Naive thymus-derived CD4-positive, alpha-beta T cell (primary cell): ENCODE data around the gene SLC16A11. TPM values are rescaled to one million over a fixed set of nuclear protein-coding genes. Genes with fewer than 3 reads are reported as not detected.
"Not testable (repeated sequence)": the region's sequence is repeated elsewhere in the genome, so short reads cannot be mapped to it uniquely, and the experiment has no call there.

Source experiments
- ATAC-seq: fragments of 150-1000 bp; cut with Tn5 transposase; 2 replicates; pipeline ENCODE4 v1.10.0; 2021; ENCODE audit warnings: mild to moderate bottlenecking, moderate library complexity
- CTCF ChIA-PET: fragments of 350-600 bp; sonication (Branson Sonifier 250); formaldehyde crosslinking; loops from one replicate; lab custom pipeline; 2021; ENCODE audit warnings: antibody characterized with exemption; lab: Charles Lee
- POLR2A ChIA-PET: fragments of 350-600 bp; sonication (Branson Sonifier 250); formaldehyde crosslinking; loops from one replicate; lab custom pipeline; 2021; ENCODE audit warnings: antibody characterized with exemption, inconsistent platforms; lab: Charles Lee
- DNase-seq, 9 donors: peaks; one replicate each; pipeline versions ENCODE4 v3.0.0 to v3.0.0-alpha.2; 2020 to 2022; ENCODE audit warnings: mixed read lengths in 1 of 9
- H3K27ac ChIP-seq: one replicate; pipeline ENCODE4 v1.7.0; 2013; ENCODE audit warnings: mild to moderate bottlenecking, low read depth, low read length, moderate library complexity
- H3K27me3 ChIP-seq, 2 donors: one replicate each; pipeline ENCODE4 v1.7.0; 2013; ENCODE audit warnings: low read length in 2 of 2, mild to moderate bottlenecking in 2 of 2, moderate library complexity in 2 of 2; ENCODE audit not compliant: control insufficient read depth in 2 of 2, insufficient read depth in 2 of 2
- H3K36me3 ChIP-seq, 3 experiments: 1 replicate in 2 of 3; 2 replicates in 1 of 3; pipeline ENCODE4 v1.7.0; 2013; ENCODE audit warnings: low read length in 3 of 3, mild to moderate bottlenecking in 3 of 3, moderate library complexity in 1 of 3; ENCODE audit not compliant: insufficient read depth in 3 of 3, control insufficient read depth in 2 of 3
- H3K4me1 ChIP-seq, 2 donors: one replicate each; pipeline ENCODE4 v1.7.0; 2013; ENCODE audit warnings: low read length in 2 of 2, mild to moderate bottlenecking in 2 of 2, moderate library complexity in 1 of 2; ENCODE audit not compliant: control insufficient read depth in 2 of 2, insufficient read depth in 2 of 2
- H3K4me3 ChIP-seq: 2 replicates; pipeline ENCODE4 v1.7.0; 2013; ENCODE audit warnings: mild to moderate bottlenecking, low read length
- H3K9me3 ChIP-seq, 3 experiments: 1 replicate in 2 of 3; 2 replicates in 1 of 3; pipeline ENCODE4 v1.7.0; 2013; ENCODE audit warnings: low read length in 3 of 3; ENCODE audit not compliant: control insufficient read depth in 2 of 3
- H3K27ac Mint-ChIP-seq, 9 donors: one replicate each; pipeline ENCODE4 v1.8.0; 2020 to 2022; ENCODE audit warnings: mixed read lengths in 9 of 9, mild to moderate bottlenecking in 8 of 9, moderate library complexity in 5 of 9, inconsistent platforms in 2 of 9
- H3K27me3 Mint-ChIP-seq, 5 donors: one replicate each; pipeline ENCODE4 v1.8.0; 2021 to 2022; ENCODE audit warnings: mixed read lengths in 5 of 5, mild to moderate bottlenecking in 1 of 5
- H3K36me3 Mint-ChIP-seq, 5 donors: one replicate each; pipeline ENCODE4 v1.8.0; 2020 to 2022; ENCODE audit warnings: mixed read lengths in 5 of 5, mild to moderate bottlenecking in 3 of 5, inconsistent platforms in 1 of 5
- H3K4me1 Mint-ChIP-seq, 7 donors: one replicate each; pipeline ENCODE4 v1.8.0; 2020 to 2022; ENCODE audit warnings: mixed read lengths in 7 of 7, mild to moderate bottlenecking in 3 of 7, inconsistent platforms in 1 of 7
- H3K4me3 Mint-ChIP-seq, 10 donors: one replicate each; pipeline ENCODE4 v1.8.0; 2020 to 2022; ENCODE audit warnings: mild to moderate bottlenecking in 10 of 10, mixed read lengths in 10 of 10, moderate library complexity in 6 of 10, inconsistent platforms in 2 of 10
- H3K9me3 Mint-ChIP-seq, 11 donors: one replicate each; pipeline ENCODE4 v1.8.0; 2020 to 2022; ENCODE audit warnings: mixed read lengths in 11 of 11, mild to moderate bottlenecking in 4 of 11, inconsistent platforms in 1 of 11, moderate library complexity in 1 of 11
- intact Hi-C, 2 donors: fragments of 100-400 bp; cut with micrococcal nuclease; formaldehyde crosslinking; loops; one replicate each; pipeline ENCODE4 v1.15.1; 2023
- polyA plus RNA-seq, 2 donors: library from polyadenylated mRNA; unstranded; fragments of 300-500 nt; fragmentation: Illumina TruSeq; gene quantifications; one replicate each; pipeline ENCODE4 v1.2.3, GENCODE V29; 2021
- total RNA-seq, 6 experiments: library from RNA in 5 of 6; stranded (reverse) in 5 of 6; gene quantifications; 1 replicate in 5 of 6; 2 replicates in 1 of 6; pipeline ENCODE4 v1.2.3 and lab custom pipeline; 2021 to 2026

SLC16A11 gene
- total and polyA plus RNA-seq, 7 experiments from 2014 or later: 0.24 to 1.7 (median 1.1) TPM

DNA sequence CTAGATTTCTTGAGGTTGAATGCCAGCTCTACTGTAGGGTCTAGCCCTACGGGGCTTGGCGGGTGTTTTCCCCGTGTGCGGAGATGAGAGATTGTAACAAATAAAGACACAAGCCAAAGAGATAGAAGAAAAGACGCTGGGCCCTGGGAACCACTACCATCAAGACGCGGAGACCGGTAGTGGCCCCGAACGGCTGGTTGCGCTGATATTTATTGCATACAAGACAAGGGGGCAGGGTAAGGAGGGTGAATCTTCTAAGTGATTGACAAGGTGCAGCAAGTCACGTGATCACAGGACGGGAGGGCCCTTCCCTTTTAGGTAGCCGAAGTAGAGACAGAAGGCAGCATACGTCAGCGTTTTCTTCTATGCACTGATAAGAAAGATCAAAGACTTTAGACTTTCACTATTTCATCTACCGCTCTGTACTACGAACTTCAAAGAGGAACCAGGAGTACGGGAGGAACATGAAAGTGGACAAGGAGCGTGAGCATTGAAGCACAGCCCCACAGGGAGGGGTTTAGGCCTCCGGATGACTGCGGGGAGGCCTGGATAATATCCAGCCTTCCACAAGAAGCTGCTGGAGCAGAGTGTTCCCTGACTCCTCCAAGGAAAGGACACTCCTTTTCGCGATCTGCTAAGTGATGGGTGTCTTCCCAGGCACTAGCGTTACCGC is 3.0 kb upstream of the SLC16A11 start:
- Histone ChIP-seq H3K4me1 (peaks cover 25 to 27% of the 10 kb centered on the region in 2 donors), H3K4me3 (peak overlapping the region; percentile 66), H3K27ac (peak overlapping the region; percentile 74)
- Mint-ChIP-seq H3K27ac (peak overlapping the region; percentile 69 to 96 (median 92)), H3K27me3 (peaks cover 0 to 32% (median 0%) of the 10 kb centered on the region in 5 donors), H3K4me1 (peaks cover 0 to 46% (median 31%) of the 10 kb centered on the region in 7 donors), H3K4me3 (peak overlapping the region; percentile 78 to 91 (median 86))
- ATAC-seq (peak; percentile 41), DNase-seq (peak; percentile 43 to 92 (median 78))
- H3K9me3 ChIP-seq, H3K36me3 Mint-ChIP-seq, H3K27me3 ChIP-seq, H3K36me3 ChIP-seq, H3K9me3 Mint-ChIP-seq: not testable (repeated sequence)
- intact Hi-C loops: loop anchor here (1.0 to 10.0 kb wide), 8 partner anchors 12 to 788 kb away; partner anchors contain the start of genes KDM6B (in 1 of the 2) and RNASEK (in 1 of the 2)
- POLR2A ChIA-PET: interaction anchor here (0.8 to 2.6 kb wide), 14 partner anchors 9 to 640 kb away, joined by 3 to 28 read pairs (median 6); partner anchors contain the start of genes DVL2, GABARAP, PHF23 and SLC16A13
- CTCF ChIA-PET: interaction anchor here (0.5 to 6.4 kb wide), 12 partner anchors 10 to 1190 kb away, joined by 3 to 145 read pairs (median 9); partner anchors contain the start of gene SLC16A13

DNA sequence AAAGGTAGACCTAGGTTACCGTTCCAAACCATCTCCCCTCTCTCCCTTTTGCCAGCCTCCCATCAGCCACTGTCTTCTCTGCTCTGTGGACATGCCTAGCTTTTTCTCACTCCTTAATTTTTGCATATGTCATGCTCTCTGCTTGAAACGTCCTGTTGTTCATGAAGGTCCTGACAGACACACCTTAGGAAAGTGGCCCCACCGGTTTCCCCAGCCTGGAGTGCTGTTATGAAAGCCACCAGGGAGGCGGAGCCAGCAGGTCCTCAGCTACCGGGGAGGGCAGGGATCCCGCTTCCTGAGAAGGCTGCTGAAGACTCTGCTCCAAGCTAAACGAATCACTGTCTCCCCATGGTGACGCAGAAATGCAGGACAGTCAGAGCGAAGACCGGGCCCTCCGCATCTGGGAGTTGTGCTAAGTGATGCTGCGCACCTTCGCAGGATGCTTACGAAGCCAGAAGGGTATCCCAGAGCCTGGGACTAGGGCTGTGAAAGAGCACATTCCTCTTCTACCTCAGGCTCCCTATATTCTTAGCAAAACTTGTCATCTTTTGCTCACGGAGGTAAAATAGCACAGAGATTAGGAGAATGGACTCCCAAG is 2.3 kb upstream of the SLC16A11 start:
- POLR2A ChIA-PET: interaction anchor here (0.6 to 2.6 kb wide), 23 partner anchors 9 to 1665 kb away, joined by 3 to 28 read pairs (median 4); partner anchors contain the start of genes DVL2, GABARAP, PHF23 and RNASEK
- H3K27ac ChIP-seq: peak overlapping the region; percentile 74
- ATAC-seq (peak; percentile 26), DNase-seq (peak in 3 of 9 donors; percentile 33 to 48 (median 42))
- Mint-ChIP-seq H3K4me1 (peaks cover 0 to 52% (median 35%) of the 10 kb centered on the region in 7 donors), H3K4me3 (peak overlapping the region; percentile 78 to 91 (median 86)), H3K27ac (peak overlapping the region; percentile 69 to 96 (median 92)), H3K9me3 (no peaks in the 10 kb centered on the region), H3K36me3 (no peaks in the 10 kb centered on the region), H3K27me3 (peaks cover 0 to 36% (median 0%) of the 10 kb centered on the region in 5 donors)
- CTCF ChIA-PET: interaction anchor here (0.5 to 6.4 kb wide), 18 partner anchors 10 to 1584 kb away, joined by 3 to 145 read pairs (median 4); partner anchors contain the start of genes MYH10 and SLC16A13
- H3K9me3 ChIP-seq: no peaks in the 10 kb centered on the region
- peak overlapping the region; percentile 66 for H3K4me3 ChIP-seq
- H3K36me3 ChIP-seq: no peaks in the 10 kb centered on the region
- H3K27me3 ChIP-seq: no peaks in the 10 kb centered on the region
- H3K4me1 ChIP-seq: peaks cover 27 to 30% of the 10 kb centered on the region in 2 donors
- intact Hi-C loops: loop anchor here (1.0 to 10.0 kb wide), 8 partner anchors 11 to 789 kb away; partner anchors contain the start of genes KDM6B (in 1 of the 2) and RNASEK (in 1 of the 2)

DNA sequence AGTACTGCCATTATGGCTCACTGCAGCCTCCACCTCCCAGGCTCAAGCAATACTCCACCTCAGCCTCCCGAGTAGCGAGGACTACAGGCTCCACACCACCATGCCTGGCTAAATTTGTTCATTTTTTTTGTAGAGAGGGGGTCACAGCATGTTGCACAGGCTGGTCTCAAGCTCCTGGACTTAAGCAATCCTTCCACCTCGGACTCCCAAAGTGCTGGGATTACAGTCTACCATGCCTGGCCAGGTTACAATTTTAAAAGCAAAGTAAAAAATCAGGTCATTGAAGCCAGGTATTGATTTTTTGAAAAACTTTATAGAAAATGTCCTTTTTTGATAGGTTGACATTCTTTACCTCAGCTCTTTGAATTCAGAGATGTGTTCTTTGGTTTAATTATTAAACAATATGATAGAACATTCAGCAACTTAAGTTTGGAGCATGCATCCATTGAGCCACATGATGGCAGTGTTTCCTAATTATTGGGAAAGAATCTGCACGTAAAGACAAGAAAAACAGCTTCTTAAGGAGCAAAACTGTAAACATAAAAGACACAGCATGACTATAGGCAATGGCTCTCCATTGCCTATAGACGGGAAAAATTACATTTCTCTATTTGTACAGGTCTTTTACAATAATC is 1.7 kb upstream of the SLC16A11 start:
- H3K27ac ChIP-seq: peak overlapping the region; percentile 74
- H3K4me3 ChIP-seq: peak overlapping the region; percentile 66
- H3K27me3 Mint-ChIP-seq: peaks cover 0 to 36% (median 0%) of the 10 kb centered on the region in 5 donors
- H3K4me3 Mint-ChIP-seq: peak overlapping the region; percentile 78 to 91 (median 86)
- H3K27ac Mint-ChIP-seq: peak overlapping the region; percentile 69 to 96 (median 92)
- H3K36me3 Mint-ChIP-seq: no peaks in the 10 kb centered on the region
- POLR2A ChIA-PET: interaction anchor here (0.6 to 2.6 kb wide), 23 partner anchors 8 to 1664 kb away, joined by 3 to 28 read pairs (median 4); partner anchors contain the start of genes DVL2, GABARAP, PHF23 and RNASEK
- no peaks in the 10 kb centered on the region for H3K27me3 ChIP-seq
- peaks cover 27 to 30% of the 10 kb centered on the region in 2 donors for H3K4me1 ChIP-seq
- H3K9me3 ChIP-seq: no peaks in the 10 kb centered on the region
- no peaks in the 10 kb centered on the region for H3K9me3 Mint-ChIP-seq
- ATAC-seq (peak; percentile 58), DNase-seq (peak in 7 of 9 donors; percentile 61 to 79 (median 70))
- H3K36me3 ChIP-seq: no peaks in the 10 kb centered on the region
- CTCF ChIA-PET: interaction anchor here (0.5 to 6.4 kb wide), 20 partner anchors 9 to 1585 kb away, joined by 3 to 145 read pairs (median 3); partner anchors contain the start of genes ACAP1, MYH10 and SLC16A13
- intact Hi-C loops: loop anchor here (1.0 to 10.0 kb wide), 11 partner anchors 9 to 789 kb away; partner anchors contain the start of genes KDM6B (in 1 of the 2), RNASEK (in 1 of the 2) and SLC16A13 (in 1 of the 2)
- peaks cover 0 to 55% (median 39%) of the 10 kb centered on the region in 7 donors for H3K4me1 Mint-ChIP-seq

DNA sequence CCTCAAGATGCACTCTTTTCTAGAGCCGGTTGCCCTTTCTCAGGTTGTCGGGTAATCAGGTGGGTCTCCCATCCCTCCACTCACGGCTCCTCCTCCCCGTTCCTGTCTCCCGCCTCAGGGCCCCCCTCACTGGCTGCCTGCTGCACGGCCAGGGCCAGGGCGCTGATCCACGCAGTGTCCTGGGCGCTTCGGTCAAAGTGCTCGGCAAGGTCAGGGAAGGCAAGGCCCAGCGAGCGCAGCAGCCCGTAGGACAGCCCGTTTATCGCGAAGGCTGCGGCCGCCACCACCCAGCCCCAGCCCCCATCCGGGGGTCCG is 753 bp downstream of the SLC16A11 start:
- ChIA-PET CTCF (interaction anchor here (6.4 kb wide), 1 partner anchor 93 kb away, joined by 145 read pairs; no protein-coding TSS in a partner anchor), POLR2A (interaction anchor here (0.6 to 1.6 kb wide), 5 partner anchors 8 to 645 kb away, joined by 3 to 7 read pairs (median 4); partner anchors contain the start of genes MPDU1 and SLC16A13)
- peaks cover 27 to 30% of the 10 kb centered on the region in 2 donors for H3K4me1 ChIP-seq
- H3K27ac ChIP-seq: peak overlapping the region; percentile 78
- H3K36me3 ChIP-seq: no peaks in the 10 kb centered on the region
- peak overlapping the region; percentile 68 for H3K4me3 ChIP-seq
- H3K9me3 ChIP-seq: no peaks in the 10 kb centered on the region
- Mint-ChIP-seq H3K4me3 (peak overlapping the region; percentile 60 to 87 (median 80)), H3K36me3 (peaks cover 0 to 2% (median 0%) of the 10 kb centered on the region in 5 donors), H3K4me1 (peaks cover 13 to 76% (median 57%) of the 10 kb centered on the region in 7 donors), H3K27me3 (peaks cover 0 to 31% (median 0%) of the 10 kb centered on the region in 5 donors), H3K9me3 (no peaks in the 10 kb centered on the region), H3K27ac (peak overlapping the region in 8 of 9 donors; percentile 77 to 95 (median 85))
- DNase-seq (peak in 2 of 9 donors; percentile 21 to 29), ATAC-seq (peak; percentile 1)
- H3K27me3 ChIP-seq: no peaks in the 10 kb centered on the region
- intact Hi-C loops: loop anchor here in 1 of 2 donors (10.0 kb wide), 1 partner anchor 792 kb away; the partner anchor contains the start of gene KDM6B

DNA sequence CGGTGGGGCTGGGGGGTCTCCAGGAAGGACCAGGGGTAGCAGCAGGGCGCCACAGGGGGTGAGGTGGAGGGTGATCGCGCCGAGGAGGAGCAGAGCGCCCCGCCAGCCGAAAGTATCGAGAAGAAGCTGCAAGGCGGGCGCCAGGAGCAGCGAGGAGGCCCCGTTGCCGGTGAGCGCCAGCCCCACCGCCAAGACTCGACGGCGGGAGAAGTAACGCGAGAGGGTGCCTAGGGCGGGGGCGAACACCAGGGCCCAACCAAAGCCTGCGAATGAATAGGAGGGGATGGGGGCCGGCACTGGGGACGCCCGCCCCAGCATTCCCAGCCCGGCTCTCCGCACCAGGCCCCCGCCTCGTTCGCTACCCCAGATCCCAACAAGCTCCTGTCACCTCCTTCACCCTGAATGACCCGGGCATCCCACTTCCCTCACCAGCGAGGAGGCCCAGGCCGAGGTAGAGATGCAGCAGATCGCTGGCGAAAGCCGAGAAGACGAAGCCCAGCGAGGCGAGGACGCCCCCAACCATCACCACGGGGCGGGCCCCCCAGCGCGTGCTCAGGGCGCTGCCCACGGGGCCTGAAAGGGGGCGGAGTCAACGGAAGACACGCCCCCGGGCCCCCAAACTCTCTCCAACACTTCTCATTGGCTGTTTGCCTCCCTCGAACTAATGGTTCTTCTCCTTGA is 1.3 kb downstream of the SLC16A11 start:
- peak; percentile 36 to 61 (median 55) for DNase-seq
- H3K4me3 Mint-ChIP-seq: peak overlapping the region; percentile 60 to 87 (median 80)
- peaks cover 14 to 79% (median 58%) of the 10 kb centered on the region in 7 donors for H3K4me1 Mint-ChIP-seq
- H3K27me3 Mint-ChIP-seq: peaks cover 0 to 31% (median 0%) of the 10 kb centered on the region in 5 donors
- H3K27ac Mint-ChIP-seq: peak overlapping the region; percentile 33 to 95 (median 89)
- Histone ChIP-seq H3K9me3 (no peaks in the 10 kb centered on the region), H3K36me3 (no peaks in the 10 kb centered on the region), H3K27ac (peak overlapping the region; percentile 78), H3K27me3 (no peaks in the 10 kb centered on the region), H3K4me1 (peaks cover 27 to 33% of the 10 kb centered on the region in 2 donors), H3K4me3 (peak overlapping the region; percentile 68)
- H3K9me3 Mint-ChIP-seq: no peaks in the 10 kb centered on the region
- peaks cover 0 to 2% (median 0%) of the 10 kb centered on the region in 5 donors for H3K36me3 Mint-ChIP-seq
- peak; percentile 53 for ATAC-seq
- CTCF ChIA-PET: interaction anchor here (6.4 kb wide), 1 partner anchor 94 kb away, joined by 145 read pairs; no protein-coding TSS in a partner anchor
- POLR2A ChIA-PET: interaction anchor here (0.5 to 2.1 kb wide), 10 partner anchors 7 to 645 kb away, joined by 3 to 8 read pairs (median 4); partner anchors contain the start of genes MPDU1 and SLC16A13
- intact Hi-C loops: loop anchor here in 1 of 2 donors (10.0 kb wide), 1 partner anchor 792 kb away; the partner anchor contains the start of gene KDM6B
